ENCODE measurements around the gene ACSL4.

Gene ACSL4

DNA sequence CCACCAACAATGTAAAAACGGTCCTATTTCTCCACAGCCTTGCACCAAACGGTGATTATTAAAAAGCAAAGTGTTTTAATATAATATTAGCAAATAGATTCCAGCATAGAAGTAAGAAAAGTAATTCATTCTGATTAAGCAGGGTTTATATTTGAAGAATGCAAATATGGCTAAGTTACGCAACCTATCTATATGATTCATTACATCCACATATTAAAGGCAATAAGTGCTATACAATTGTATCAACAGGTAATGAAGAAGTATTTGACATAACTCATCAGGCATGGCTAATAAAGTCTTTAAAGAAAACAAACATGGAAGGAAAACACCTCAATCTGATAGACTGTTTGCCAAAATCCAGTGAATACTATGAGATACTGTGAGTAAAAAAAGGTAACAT lies 137.0 kb downstream of the ACSL4 start:
- CTCF ChIA-PET = no interaction called here
- TF ChIP-seq FOXK2 (IDR thresholded peaks at IDR 0.05) = no peak
- TF ChIP-seq, protein P1, sequence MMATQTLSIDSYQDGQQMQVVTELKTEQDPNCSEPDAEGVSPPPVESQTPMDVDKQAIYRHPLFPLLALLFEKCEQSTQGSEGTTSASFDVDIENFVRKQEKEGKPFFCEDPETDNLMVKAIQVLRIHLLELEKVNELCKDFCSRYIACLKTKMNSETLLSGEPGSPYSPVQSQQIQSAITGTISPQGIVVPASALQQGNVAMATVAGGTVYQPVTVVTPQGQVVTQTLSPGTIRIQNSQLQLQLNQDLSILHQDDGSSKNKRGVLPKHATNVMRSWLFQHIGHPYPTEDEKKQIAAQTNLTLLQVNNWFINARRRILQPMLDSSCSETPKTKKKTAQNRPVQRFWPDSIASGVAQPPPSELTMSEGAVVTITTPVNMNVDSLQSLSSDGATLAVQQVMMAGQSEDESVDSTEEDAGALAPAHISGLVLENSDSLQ (IDR thresholded peaks at IDR 0.05) = no peak
- no peak for TF ChIP-seq L3MBTL2 (conservative IDR thresholded peaks at IDR 0.05)
- TF ChIP-seq TARDBP (IDR thresholded peaks at IDR 0.05) = no peak
- no peak for TF ChIP-seq LEF1 (IDR thresholded peaks at IDR 0.05; ENCODE audit: borderline replicate concordance)
- TF ChIP-seq ELF4 (IDR thresholded peaks at IDR 0.05) = no peak
- TF ChIP-seq CTBP1 (IDR thresholded peaks at IDR 0.05; ENCODE audit: borderline replicate concordance) = no peak
- TF ChIP-seq SUZ12 (IDR thresholded peaks at IDR 0.05) = no peak
- TF ChIP-seq SP1 (IDR thresholded peaks at IDR 0.05) = no peak
- no peak for TF ChIP-seq BHLHE40 (IDR thresholded peaks at IDR 0.05; ENCODE audit: borderline replicate concordance)
- no peak for TF ChIP-seq ZNF384 (IDR thresholded peaks at IDR 0.05)
- DNase-seq (ENCODE audit: extremely low spot score) = no peak
- POLR2A ChIA-PET = no interaction called here
